Type B pancreatic cell (in vitro differentiated cells): ENCODE data around the gene PARD3B. TPM values are rescaled to one million over a fixed set of nuclear protein-coding genes. Genes with fewer than 3 reads are reported as not detected.

Source experiments
- DNase-seq: peaks from one replicate; pipeline ENCODE4 v3.0.0; 2021; ENCODE audit warnings: mixed read lengths; ENCODE audit not compliant: unreplicated experiment; ENCODE audit errors: extremely low spot score
- H3K27ac Mint-ChIP-seq: 2 replicates; pipeline ENCODE4 v1.8.0; 2021; ENCODE audit warnings: mild to moderate bottlenecking, mixed read lengths
- H3K27me3 Mint-ChIP-seq: 2 replicates; pipeline ENCODE4 v1.8.0; 2021; ENCODE audit warnings: mixed read lengths
- H3K36me3 Mint-ChIP-seq: 2 replicates; pipeline ENCODE4 v1.8.0; 2021; ENCODE audit warnings: mixed read lengths
- H3K4me1 Mint-ChIP-seq: one replicate; pipeline ENCODE4 v1.8.0; 2021; ENCODE audit warnings: mixed read lengths; ENCODE audit not compliant: unreplicated experiment
- H3K4me3 Mint-ChIP-seq: 2 replicates; pipeline ENCODE4 v1.8.0; 2021; ENCODE audit warnings: mild to moderate bottlenecking, mixed read lengths
- H3K9me3 Mint-ChIP-seq: 2 replicates; pipeline ENCODE4 v1.8.0; 2021; ENCODE audit warnings: mixed read lengths
- total RNA-seq: library from RNA; stranded (reverse); gene quantifications from 2 replicates; pipeline ENCODE4 v1.2.1, GENCODE V29; 2021; ENCODE audit warnings: low replicate concordance
- TF ChIP-seq, protein P1 (sequence below): fragments of 200-600 bp; sonication (generic); conservative IDR thresholded peaks from 2 replicates; pipeline ENCODE4 v1.5.0; 2021; ENCODE audit warnings: antibody characterized with exemption, mild to moderate bottlenecking

PARD3B gene
- total RNA-seq, 1 donor from 2014 or later, result 15.9 TPM

DNA sequence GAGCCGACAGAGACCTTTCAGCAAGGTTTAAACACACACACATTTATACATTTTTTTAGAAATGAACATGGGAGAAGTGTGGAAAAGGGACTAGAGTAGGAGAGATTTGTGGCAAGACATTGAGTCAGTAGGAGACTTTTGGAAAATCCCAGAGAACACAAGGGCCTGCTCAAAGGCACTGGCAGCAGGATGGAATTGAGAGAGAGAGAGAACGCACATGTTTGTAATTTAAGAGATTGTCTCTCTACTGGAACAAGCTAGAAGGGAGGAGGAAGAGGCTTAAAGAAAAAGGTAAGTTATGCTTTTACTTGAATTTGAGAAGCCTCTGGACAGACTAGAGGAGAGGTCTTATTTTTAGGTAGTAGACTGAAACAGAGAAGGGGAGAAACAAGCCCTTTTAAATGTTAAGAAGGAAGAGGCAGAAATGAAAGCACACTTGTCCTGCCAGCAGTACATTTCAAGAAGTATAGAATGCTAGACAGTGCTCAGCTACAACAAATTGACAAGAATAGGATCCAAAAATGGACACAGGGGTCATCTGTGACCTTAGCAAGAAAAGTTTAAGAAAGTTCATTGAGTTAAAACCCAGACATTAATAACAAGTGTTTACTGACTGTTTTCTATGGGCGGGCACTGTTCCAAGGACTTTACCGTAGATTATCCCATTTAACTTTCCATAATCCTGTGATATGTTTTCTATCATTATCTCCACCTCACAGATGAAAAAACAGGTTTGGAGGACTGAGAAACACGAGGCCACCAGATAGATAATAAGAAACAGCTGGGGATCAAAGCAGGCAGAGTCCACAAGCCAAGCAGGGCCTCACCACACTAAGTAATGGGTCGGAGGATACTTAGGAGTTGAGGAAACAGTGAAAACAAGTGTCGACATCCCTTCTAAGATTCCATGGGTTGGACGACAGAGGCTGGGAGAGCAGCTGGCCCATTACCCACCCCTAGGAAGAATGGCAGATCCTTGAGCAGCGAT lies 830.5 kb downstream of the PARD3B start:
- Mint-ChIP-seq H3K4me1 (peaks cover 22% of the 10 kb centered on the region), H3K4me3 (no peak overlapping the region), H3K27ac (no peak overlapping the region), H3K36me3 (peaks cover 4% of the 10 kb centered on the region), H3K27me3 (no peaks in the 10 kb centered on the region), H3K9me3 (peaks cover 14% of the 10 kb centered on the region)
- TF ChIP-seq, protein P1, sequence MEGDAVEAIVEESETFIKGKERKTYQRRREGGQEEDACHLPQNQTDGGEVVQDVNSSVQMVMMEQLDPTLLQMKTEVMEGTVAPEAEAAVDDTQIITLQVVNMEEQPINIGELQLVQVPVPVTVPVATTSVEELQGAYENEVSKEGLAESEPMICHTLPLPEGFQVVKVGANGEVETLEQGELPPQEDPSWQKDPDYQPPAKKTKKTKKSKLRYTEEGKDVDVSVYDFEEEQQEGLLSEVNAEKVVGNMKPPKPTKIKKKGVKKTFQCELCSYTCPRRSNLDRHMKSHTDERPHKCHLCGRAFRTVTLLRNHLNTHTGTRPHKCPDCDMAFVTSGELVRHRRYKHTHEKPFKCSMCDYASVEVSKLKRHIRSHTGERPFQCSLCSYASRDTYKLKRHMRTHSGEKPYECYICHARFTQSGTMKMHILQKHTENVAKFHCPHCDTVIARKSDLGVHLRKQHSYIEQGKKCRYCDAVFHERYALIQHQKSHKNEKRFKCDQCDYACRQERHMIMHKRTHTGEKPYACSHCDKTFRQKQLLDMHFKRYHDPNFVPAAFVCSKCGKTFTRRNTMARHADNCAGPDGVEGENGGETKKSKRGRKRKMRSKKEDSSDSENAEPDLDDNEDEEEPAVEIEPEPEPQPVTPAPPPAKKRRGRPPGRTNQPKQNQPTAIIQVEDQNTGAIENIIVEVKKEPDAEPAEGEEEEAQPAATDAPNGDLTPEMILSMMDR, result no peak
- DNase-seq, result no peak

DNA sequence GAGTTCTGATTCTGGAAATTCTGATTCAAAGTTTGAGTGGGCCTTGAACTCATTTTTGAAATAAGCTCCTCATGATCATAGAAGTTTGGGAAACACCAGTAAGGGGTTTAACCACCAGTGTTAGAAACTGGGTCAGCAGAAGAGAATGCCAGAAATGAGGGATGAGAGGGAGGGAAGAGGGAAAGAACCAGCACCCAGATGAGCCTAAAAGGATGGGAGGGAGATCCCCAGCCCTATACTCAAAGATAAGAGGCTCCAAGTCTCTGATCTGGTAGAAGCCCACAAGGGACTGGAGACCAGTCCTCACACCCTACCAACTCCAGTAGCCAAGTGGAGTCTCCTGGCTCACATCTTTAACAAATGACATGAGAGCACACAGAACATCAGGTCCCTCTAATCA lies 832.0 kb downstream of the PARD3B start:
- H3K4me3 Mint-ChIP-seq, result no peak overlapping the region
- TF ChIP-seq, protein P1, result no peak
- no peak overlapping the region for H3K27ac Mint-ChIP-seq
- H3K4me1 Mint-ChIP-seq, result peaks cover 22% of the 10 kb centered on the region
- peaks cover 7% of the 10 kb centered on the region for H3K9me3 Mint-ChIP-seq
- peaks cover 4% of the 10 kb centered on the region for H3K36me3 Mint-ChIP-seq
- no peak for DNase-seq
- no peaks in the 10 kb centered on the region for H3K27me3 Mint-ChIP-seq

DNA sequence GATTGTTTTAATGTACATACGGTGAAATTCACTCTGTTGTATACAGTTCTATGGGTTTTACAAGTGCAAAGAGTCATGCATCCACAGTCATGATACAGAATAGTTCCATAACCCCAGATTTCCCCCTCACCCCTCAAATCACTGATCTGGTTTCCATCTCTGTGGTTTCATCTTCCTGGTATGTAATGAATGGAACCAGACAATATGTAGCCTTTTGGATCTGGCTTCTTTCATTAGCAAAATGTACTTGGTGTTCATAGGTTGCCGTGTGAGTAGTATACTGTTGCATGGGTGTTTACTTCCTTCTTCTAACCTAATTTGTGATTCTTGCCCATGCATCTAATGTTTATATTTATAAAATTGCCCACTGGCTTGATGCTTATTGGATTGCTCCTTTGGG lies 838.3 kb downstream of the PARD3B start:
- Mint-ChIP-seq H3K27me3 (no peaks in the 10 kb centered on the region), H3K27ac (no peak overlapping the region), H3K4me3 (no peak overlapping the region), H3K9me3 (peaks cover 3% of the 10 kb centered on the region), H3K36me3 (no peaks in the 10 kb centered on the region), H3K4me1 (peaks cover 10% of the 10 kb centered on the region)
- TF ChIP-seq, protein P1, result no peak
- no peak for DNase-seq

DNA sequence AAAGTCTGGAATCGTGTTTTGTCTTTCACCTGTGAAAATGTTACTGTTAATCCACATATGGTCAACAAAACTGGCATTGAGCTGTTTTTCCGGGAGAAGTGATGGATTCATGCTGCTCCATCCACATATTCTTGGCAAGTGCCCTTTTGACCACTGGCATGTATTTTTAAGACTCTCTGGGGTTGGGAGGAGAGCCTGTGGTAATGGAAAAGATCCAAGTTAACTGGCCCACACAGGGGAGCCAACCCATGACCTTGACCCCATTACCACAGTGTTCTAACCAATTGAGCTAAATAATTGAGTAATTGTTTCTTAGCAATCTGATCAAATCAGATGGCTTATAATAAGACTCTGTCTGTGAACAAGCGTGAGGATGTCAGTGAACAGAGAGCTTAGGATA lies 840.8 kb downstream of the PARD3B start:
- no peaks in the 10 kb centered on the region for H3K36me3 Mint-ChIP-seq
- TF ChIP-seq, protein P1, result no peak

DNA sequence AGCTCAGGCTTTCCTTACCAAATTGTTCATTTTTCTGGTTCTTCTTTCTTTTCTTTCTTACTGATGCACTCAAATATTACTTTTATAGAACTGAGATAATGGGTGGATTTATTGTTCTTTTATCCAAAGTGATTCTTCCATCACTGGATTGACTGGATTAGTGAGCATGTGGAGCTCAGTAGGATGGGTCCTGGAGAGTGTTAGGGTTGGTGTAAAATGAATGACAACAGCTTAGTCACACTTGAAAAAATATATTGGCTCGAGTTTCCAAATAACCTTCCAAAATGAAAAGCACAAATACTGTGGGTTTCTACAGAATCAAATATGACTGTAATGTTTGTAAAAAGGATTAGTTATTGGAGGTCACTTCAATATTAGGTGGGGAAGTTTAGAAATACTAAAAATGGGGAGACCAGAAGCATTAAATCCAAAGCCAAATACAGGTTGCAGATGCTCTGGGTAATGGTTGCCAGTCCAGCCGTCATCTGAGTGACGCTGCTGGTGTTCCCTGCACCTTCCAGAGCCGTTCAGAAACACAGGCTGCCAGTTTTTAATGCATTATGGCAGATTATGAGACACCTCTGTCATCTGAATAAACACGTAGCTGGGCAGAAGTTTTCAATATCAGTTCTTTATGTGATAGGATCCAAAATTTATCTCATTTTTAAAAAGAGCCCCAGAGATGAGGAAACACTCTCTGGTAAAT lies 842.2 kb downstream of the PARD3B start:
- Mint-ChIP-seq H3K36me3 (no peaks in the 10 kb centered on the region), H3K27ac (no peak overlapping the region), H3K9me3 (peaks cover 3% of the 10 kb centered on the region)

More for the DNA sequence above, 840.8 kb downstream of the PARD3B start:
- H3K4me1 Mint-ChIP-seq, result peaks cover 14% of the 10 kb centered on the region
- H3K27ac Mint-ChIP-seq, result no peak overlapping the region
- H3K9me3 Mint-ChIP-seq, result peaks cover 3% of the 10 kb centered on the region
- no peak for DNase-seq
- no peaks in the 10 kb centered on the region for H3K27me3 Mint-ChIP-seq
- no peak overlapping the region for H3K4me3 Mint-ChIP-seq

More for the DNA sequence above, 842.2 kb downstream of the PARD3B start:
- Mint-ChIP-seq H3K4me3 (no peak overlapping the region), H3K27me3 (no peaks in the 10 kb centered on the region), H3K4me1 (peaks cover 22% of the 10 kb centered on the region)
- DNase-seq, result no peak
- TF ChIP-seq, protein P1, result no peak
